HFFc6 (cell line): ENCODE results near the gene EML1. TPM values are rescaled to one million over a fixed set of nuclear protein-coding genes. Genes with fewer than 3 reads are reported as not detected.
A peak's percentile ranks its signal among the peaks of the same experiment; 100 is the strongest.

Experiments
- DNase-seq: peaks from one replicate; pipeline ENCODE4 v3.0.0-alpha.2; 2018
- H3K27ac Mint-ChIP-seq: 2 replicates; pipeline ENCODE4 v1.8.0; 2020; ENCODE audit warnings: mild to moderate bottlenecking, mixed read lengths
- H3K27me3 Mint-ChIP-seq: 2 replicates; pipeline ENCODE4 v1.8.0; 2021; ENCODE audit warnings: mild to moderate bottlenecking, moderate library complexity, mixed read lengths; ENCODE audit not compliant: insufficient read depth
- H3K36me3 Mint-ChIP-seq: 2 replicates; pipeline ENCODE4 v1.8.0; 2021; ENCODE audit warnings: low read depth, mixed read lengths
- H3K4me1 Mint-ChIP-seq: 2 replicates; pipeline ENCODE4 v1.8.0; 2020; ENCODE audit warnings: low read depth, mixed read lengths
- H3K4me3 Mint-ChIP-seq: 2 replicates; pipeline ENCODE4 v1.8.0; 2020; ENCODE audit warnings: mild to moderate bottlenecking, moderate library complexity, mixed read lengths
- H3K9me3 Mint-ChIP-seq: 2 replicates; pipeline ENCODE4 v1.8.0; 2020; ENCODE audit warnings: mild to moderate bottlenecking, mixed read lengths
- total RNA-seq, 6 experiments: library from RNA; stranded (reverse); fragmentation: NEBNext Ultra II Directional; extraction: Animal tissue kit (Norgen Biotek cat#: 25700); gene quantifications; 2 replicates in 1 of 6; 3 replicates in 5 of 6; pipeline ENCODE4 v1.2.3, GENCODE V29; 2021
- TF ChIP-seq, protein P1 (sequence below): fragments of 200-600 bp; sonication (generic); IDR thresholded peaks from 2 replicates; pipeline ENCODE4 v1.5.0; 2021; ENCODE audit warnings: antibody characterized with exemption, mild to moderate bottlenecking

EML1 gene
- total RNA-seq, 6 experiments from 2014 or later: 13.2 to 27.6 (median 22.2) TPM

DNA sequence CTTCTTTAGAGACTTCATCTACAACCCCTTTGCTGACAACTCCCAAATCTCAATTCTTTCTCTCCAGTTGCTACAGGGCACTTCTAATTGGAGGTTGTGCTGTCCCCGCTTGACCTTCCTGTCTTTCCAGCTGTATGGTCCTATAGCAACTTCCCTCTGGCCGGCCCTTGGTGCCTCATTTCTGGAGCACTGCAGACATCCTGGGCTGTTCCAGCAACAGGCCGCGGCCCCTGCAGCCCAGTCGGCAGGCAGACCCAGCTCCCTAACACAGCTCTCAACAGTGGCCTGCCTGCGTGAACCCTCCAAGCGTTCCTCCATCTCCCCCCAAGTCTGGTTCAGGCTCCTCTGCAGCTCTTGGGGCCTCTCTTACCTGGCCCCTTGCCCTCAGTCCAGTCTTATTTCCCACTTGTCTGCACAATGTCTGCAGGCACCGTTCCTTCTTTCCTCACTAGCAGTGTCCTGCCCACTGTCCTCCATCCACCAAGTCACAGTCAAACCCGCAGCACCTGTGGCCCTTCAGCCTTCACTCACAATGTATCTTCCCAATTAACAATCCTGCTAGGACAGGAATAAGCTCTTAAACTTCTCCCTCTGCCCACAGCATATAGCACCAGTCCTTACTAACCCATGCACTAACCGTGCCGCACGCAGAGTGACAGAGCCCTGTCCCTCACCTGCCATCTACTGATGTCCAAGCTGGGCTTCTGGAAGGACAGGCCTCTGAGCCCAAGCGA is 1.6 kb upstream of the EML1 start:
- H3K27me3 Mint-ChIP-seq: peaks cover 3% of the 10 kb centered on the region
- TF ChIP-seq, protein P1, sequence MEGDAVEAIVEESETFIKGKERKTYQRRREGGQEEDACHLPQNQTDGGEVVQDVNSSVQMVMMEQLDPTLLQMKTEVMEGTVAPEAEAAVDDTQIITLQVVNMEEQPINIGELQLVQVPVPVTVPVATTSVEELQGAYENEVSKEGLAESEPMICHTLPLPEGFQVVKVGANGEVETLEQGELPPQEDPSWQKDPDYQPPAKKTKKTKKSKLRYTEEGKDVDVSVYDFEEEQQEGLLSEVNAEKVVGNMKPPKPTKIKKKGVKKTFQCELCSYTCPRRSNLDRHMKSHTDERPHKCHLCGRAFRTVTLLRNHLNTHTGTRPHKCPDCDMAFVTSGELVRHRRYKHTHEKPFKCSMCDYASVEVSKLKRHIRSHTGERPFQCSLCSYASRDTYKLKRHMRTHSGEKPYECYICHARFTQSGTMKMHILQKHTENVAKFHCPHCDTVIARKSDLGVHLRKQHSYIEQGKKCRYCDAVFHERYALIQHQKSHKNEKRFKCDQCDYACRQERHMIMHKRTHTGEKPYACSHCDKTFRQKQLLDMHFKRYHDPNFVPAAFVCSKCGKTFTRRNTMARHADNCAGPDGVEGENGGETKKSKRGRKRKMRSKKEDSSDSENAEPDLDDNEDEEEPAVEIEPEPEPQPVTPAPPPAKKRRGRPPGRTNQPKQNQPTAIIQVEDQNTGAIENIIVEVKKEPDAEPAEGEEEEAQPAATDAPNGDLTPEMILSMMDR: no peak
- H3K4me1 Mint-ChIP-seq: peaks cover 44% of the 10 kb centered on the region
- no peak overlapping the region for H3K4me3 Mint-ChIP-seq
- H3K9me3 Mint-ChIP-seq: no peaks in the 10 kb centered on the region
- H3K27ac Mint-ChIP-seq: peak overlapping the region; percentile 24; the same call in 1 of the 2 replicates
- 0 out of 2 replicates have a peak, but pooled peaks cover under 1% of the 10 kb centered on the region for H3K36me3 Mint-ChIP-seq
- DNase-seq: no peak

DNA sequence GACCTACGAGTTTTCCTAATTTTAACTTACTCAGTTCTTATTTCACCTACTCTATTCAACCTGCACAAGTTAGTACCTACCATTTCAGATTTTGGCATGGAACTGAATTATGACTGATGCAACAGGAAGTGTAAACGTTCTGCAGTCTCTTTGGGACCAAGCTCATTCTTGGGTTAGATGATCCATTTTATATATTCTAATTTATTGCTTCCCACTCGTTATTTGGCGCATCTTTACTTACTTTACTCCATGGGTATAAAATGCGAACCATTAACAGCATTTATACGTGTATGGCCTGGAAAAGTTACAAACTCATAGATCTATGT is 1.0 kb upstream of the EML1 start:
- DNase-seq: no peak
- H3K4me3 Mint-ChIP-seq: peak overlapping the region; percentile 62
- H3K36me3 Mint-ChIP-seq: peaks cover 6% of the 10 kb centered on the region; the same call in 1 of the 2 replicates
- peaks cover 44% of the 10 kb centered on the region for H3K4me1 Mint-ChIP-seq
- TF ChIP-seq, protein P1: no peak
- H3K27me3 Mint-ChIP-seq: peaks cover 3% of the 10 kb centered on the region
- H3K27ac Mint-ChIP-seq: peak overlapping the region; percentile 71
- H3K9me3 Mint-ChIP-seq: no peaks in the 10 kb centered on the region

DNA sequence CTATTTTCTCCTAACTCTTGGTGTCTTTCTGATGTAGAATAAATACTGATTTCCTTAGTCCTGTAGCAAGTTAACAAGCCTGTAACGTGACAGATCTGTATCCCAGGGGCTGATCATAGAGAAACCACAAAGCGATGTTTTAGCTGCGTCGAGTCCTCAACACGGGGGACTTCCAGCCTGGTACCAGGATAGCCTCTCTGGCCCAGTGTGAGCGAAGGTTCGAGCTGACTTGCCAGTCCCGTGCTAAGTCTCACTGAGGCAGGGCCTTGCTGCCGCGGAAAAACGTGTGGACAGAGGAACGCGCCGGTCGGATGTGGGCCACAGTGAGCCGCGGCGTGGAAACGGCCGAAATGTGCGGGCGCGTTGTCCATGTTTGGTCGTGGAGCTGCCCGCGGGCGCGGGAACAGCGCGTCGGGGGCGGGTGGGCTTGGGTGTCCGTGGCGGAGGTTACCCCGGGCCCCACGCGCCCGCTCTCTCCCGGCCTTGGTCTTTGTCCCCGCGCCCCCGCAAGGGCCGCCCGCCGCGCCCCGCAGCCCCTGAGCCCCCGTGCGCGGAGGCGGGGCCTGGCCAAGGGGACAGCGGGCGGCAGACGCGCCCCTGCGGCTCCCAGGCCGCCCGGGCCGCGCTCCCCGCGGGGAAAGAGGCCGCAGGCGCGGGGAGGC is 531 bp upstream of the EML1 start:
- Mint-ChIP-seq H3K4me1 (peaks cover 44% of the 10 kb centered on the region), H3K27me3 (peaks cover 3% of the 10 kb centered on the region), H3K4me3 (peak overlapping the region; percentile 62), H3K27ac (peak overlapping the region; percentile 71), H3K36me3 (peaks cover 10% of the 10 kb centered on the region; the same call in 1 of the 2 replicates), H3K9me3 (no peaks in the 10 kb centered on the region)
- DNase-seq: no peak
- TF ChIP-seq, protein P1: no peak

DNA sequence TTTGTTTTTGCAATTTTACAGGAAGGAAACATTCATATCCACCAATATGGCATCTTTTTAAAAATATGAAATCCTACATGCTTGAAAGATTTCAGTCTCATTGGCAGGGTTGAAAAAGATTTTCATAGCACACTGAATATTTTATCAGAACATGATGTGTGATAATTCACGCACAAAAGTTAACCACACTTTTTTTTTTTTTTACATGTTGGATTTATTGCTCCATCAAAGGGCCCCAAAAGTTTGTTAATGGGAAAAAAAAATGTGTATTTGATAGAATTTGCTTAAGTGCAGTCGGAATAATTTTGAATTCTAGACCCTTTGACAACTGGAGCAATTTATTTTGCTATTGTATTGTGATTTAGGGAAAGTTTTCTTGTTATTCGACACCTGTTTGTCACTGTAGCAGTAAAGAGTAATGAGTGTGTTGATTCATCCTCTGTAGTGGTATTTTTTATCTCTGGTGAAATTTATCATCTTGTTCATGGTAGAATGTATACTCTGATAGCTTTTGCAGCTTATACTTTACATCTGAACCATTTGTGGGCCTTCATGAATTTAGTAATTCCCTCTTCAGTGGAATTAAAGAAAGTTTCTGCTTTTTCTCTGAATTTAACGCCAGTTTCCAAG is 1.1 kb downstream of the EML1 start:
- peak overlapping the region; percentile 72 for H3K27ac Mint-ChIP-seq
- H3K27me3 Mint-ChIP-seq: peaks cover 3% of the 10 kb centered on the region
- H3K9me3 Mint-ChIP-seq: no peaks in the 10 kb centered on the region
- DNase-seq: no peak
- TF ChIP-seq, protein P1: no peak
- peaks cover 44% of the 10 kb centered on the region for H3K4me1 Mint-ChIP-seq
- peaks cover 14% of the 10 kb centered on the region for H3K36me3 Mint-ChIP-seq
- peak overlapping the region; percentile 84 for H3K4me3 Mint-ChIP-seq

DNA sequence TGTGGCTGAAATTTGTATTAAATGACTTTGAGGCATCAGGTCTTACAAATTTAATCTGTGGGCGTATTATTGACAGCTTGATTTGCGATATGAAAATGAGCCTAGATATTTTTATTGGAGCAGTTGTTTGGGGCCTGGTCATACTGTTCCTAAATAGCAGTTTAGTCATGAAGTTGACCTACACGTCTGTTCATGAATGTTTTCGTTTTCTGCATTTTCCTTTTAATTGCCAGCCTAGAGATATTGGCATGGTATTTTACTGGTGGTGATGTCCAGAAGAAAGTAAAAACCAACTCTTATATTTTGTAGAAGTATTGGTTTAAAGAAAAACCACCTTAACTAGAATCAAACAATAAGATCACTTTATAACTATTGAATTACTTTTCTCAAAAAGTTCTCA is 1.8 kb downstream of the EML1 start:
- TF ChIP-seq, protein P1: no peak
- H3K27me3 Mint-ChIP-seq: peaks cover 3% of the 10 kb centered on the region
- DNase-seq: no peak
- peak overlapping the region; percentile 84; the same call in 1 of the 2 replicates for H3K4me3 Mint-ChIP-seq
- no peaks in the 10 kb centered on the region for H3K9me3 Mint-ChIP-seq
- H3K36me3 Mint-ChIP-seq: peaks cover 14% of the 10 kb centered on the region
- H3K4me1 Mint-ChIP-seq: peaks cover 37% of the 10 kb centered on the region
- H3K27ac Mint-ChIP-seq: no peak overlapping the region
